NCI-H2081 treated with DMSO at 0.1 percent for 48 hours (cell line): ENCODE data around the gene CRIM1.
"Not testable (repeated sequence)": the region's sequence is repeated elsewhere in the genome, so short reads cannot be mapped to it uniquely, and the experiment has no call there.

Experiments
- DNase-seq: peaks from one replicate; lab custom pipeline; 2025; lab: John Stamatoyannopoulos, UW

CRIM1 gene

DNA sequence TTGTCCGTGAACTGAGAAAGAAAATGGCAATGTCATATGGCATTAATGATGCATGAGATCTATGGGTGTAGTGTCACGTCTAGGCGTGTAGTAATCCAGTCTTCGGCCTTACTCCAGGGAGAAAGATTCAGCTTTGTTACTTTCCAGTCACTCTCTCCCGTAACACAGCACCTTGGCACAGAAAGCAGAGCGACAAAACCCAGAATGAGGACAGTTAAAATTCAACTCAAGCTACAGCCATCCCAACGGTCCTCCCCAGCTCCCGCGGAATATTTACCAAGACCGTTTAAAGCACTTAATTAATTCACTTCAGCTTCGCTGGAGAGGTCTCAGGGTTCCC is 797 bp upstream of the CRIM1 start:
- no peak for DNase-seq

DNA sequence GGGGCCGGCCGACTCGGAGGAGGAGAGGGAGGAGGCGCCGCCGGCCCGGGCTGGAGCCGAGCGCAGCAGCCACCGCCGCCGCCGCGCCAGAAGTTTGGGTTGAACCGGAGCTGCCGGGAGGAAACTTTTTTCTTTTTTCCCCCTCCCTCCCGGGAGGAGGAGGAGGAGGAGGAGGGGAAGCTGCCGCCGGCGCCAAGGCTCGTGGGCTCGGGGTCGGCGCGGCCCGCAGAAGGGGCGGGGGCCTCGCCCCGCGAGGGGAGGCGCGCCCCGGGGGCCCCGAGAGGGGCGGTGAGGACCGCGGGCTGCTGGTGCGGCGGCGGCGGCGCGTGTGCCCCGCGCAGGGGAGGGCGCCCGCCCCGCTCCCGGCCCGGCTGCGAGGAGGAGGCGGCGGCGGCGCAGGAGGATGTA is 316 bp downstream of the CRIM1 start:
- no peak for DNase-seq

DNA sequence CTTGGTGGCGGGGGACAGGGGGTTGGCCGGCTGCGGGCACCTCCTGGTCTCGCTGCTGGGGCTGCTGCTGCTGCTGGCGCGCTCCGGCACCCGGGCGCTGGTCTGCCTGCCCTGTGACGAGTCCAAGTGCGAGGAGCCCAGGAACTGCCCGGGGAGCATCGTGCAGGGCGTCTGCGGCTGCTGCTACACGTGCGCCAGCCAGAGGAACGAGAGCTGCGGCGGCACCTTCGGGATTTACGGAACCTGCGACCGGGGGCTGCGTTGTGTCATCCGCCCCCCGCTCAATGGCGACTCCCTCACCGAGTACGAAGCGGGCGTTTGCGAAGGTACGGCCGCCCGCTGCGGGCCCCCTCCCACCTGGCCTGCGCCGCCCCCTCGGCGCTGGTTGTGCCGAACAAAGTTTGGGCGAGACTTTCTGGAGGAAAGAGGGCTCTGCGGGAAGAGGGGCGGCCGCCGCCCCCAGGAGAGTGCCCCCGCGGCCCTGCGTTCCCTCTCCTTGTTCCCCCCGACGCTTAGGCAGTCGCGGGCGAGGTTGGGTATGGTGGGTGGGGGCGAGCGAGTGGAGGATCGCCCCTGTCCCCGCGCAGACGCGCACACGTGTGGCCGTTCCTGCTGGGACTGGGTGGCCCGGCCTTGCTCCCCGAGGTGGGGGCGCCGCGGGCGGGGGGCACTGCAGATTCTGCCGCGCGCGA is 866 bp downstream of the CRIM1 start:
- no peak for DNase-seq

DNA sequence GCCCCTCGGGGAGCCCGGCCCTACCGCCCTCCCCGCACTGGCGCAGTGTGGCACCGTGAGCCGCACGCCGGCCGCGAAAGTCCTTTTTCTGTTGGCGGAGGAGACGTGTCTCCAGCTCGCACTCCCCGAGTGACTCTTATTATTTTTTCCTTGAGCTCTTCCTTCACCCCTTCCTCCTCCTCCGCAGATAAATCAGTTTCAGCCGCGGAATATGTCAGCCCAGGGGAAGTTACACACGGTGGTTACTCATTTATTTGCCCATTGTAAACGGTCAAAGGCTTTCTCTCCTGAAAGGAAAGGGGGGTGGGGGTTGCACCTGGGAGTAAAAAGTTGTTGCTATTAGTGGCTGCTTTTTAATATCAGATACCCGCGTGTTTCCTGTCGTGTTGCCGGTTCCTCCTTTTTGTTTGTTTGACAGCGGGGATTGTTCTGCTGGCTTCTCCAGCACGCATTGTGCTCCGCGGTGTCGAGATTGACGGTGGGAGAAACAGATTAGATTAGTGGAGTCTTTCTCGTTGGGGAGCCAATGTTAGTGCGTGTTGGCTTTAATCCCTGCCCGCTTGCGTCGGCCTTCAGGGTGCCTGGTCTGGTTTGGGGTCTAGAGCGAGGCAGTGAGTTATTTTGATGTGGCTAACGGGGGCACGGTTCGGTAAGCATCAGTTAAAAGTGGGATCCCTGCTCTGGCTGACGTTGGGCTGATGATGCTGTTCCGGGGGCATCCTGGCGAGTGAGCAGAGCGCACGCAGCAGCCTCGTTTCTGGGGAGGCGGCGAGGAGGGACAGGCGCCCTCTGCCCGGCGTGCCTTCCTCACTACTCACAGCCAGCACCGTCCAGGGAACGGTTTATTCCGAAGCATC is 1.6 kb downstream of the CRIM1 start:
- DNase-seq, result no peak

DNA sequence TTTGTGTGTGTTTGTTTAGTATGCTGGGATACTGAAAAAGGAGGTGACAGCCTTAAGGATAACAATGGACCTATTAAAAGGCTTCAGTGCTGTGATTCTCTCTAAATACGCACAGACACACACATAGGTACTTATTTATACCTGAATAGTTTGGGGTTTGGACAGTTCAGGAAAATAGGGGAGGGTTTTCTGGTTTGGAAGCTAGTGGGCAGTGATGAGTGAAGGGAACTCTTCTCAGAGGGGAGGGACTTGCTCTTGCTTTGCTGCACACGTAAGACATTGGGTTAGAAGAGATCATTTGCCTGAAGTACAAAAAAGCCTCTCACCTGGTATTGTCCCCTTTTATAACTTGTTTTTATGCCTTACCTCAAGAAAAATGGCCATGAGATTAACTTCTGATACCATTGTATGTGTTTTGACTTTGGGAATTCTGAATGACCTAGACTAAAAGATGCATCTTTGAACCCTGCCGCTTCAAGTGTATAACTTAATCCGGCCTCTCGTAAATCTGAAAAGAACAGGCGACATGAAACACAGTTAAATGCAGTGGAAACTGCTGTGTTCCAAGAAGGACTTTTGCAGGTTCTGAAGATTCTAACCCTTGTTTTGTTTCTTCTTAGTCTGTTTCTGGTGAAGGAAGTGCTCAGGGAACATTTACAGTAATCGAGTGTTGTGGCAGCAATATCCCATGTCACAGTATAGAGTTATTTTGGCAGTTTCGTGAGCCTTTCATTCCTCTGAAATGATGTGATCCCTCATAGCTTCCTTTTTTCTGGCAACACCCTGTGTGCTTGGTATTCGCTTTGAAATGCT is 2.5 kb downstream of the CRIM1 start:
- no peak for DNase-seq

GRCh38 chr2:36359067-36359466 is 3.5 kb downstream of the CRIM1 start:
- no peak for DNase-seq

GRCh38 chr2:36360063-36360462 is 4.5 kb downstream of the CRIM1 start:
- DNase-seq, result no peak

- DNase-seq, result no peak
These were observed 5.3 kb downstream of the CRIM1 start for GRCh38 chr2:36360834-36361233.

DNA sequence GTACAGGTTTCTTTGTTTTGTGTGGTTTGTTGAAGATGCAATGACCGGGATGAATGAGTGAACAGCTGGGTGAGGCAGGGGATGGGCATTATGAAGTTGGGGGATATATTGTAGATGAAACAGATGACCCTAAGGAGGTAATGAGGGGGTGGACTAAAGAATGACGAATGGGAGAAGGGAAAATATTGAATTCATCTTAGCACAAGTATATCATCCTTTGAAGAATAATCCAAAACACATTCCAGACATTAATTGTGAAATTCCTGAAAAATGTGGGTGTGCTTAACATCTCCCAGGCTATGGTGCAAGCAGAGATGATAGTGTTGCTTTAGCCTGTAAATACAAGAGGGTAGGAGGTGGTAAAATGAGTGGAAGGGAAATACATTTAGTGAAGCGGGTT is 5.8 kb downstream of the CRIM1 start:
- no peak for DNase-seq

- no peak for DNase-seq
These were observed 6.7 kb downstream of the CRIM1 start for GRCh38 chr2:36362291-36362690.

DNA sequence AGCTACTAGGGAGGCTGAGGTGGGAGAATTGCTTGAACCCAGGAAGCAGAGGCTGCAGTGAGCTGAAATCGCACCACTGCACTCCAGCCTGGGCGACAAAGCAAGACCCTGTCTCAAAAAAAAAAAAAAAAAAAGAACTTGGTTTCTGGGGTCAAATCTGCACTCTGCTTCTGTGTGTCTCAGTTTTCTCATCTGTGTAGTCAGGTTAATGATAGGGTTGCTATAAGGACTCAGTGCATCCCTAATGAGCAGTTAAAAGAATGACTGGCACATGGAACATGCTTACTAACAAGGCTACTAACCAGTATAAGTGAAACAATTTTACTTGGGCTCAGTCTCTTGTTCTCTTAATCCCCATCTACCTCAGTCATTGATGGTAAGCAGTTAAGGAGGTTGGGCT is 7.5 kb downstream of the CRIM1 start:
- DNase-seq, result not testable (repeated sequence)

- no peak for DNase-seq
These were observed 11.0 kb downstream of the CRIM1 start for GRCh38 chr2:36366491-36367120.

DNA sequence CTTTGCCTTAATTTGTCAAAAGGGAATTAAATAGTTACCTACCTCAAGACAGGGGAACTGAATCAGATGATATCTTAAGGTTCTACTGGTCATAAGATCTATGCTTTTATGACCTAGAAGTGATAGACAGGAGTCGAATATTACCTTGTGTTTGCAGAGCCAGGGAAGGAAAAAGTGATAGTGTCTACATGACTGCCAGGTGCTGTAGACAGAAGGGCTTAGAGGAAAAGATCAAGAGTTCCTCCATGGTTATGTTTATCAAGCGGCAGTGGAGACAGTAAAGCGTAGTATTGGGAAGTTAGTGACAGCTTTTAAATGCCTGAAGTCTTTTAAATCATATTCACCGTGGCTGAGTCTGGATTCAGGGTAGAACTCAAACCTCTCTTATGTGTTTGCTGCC is 11.9 kb downstream of the CRIM1 start:
- no peak for DNase-seq

DNA sequence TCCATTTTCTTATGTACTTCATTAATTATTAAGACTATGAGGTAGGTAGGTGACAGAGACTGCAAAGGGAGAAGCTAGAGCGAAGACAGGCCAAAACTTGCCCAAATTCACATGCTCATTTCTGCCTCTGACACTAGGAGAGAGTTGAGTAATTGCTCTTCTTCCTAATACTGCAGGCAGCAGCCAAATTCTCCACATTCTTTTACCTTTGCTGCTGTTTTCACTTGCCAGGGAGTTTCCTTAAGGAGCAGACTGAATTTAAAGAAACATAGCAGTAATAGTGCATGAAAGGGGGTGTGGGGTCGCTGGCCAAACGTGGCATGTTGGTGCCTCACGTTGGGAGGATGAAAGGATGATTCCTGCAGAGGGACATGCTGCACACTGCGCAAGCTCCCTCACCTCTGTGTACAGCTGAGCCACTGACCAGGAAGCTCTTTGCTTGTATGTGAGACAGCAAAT is 12.3 kb downstream of the CRIM1 start:
- DNase-seq, result no peak

DNA sequence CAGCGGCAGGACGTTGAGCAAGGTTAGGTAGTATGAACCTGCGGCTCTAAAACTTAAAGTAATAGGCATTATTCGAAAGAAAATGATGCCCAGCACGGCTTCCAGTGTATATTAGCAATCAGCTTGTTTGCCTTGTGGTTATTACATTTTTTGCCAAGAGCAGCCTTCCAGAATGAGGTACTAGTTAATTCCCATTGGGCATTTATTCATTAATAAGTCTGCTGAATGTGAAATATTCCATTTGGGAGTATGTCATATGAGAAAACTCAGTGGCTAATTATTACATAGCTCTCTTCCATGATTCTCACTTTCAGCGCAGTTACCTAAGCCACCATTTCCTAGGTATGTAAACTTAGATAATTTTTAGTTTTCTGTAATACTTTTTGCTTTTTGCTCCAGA is 12.9 kb downstream of the CRIM1 start:
- DNase-seq, result no peak

DNA sequence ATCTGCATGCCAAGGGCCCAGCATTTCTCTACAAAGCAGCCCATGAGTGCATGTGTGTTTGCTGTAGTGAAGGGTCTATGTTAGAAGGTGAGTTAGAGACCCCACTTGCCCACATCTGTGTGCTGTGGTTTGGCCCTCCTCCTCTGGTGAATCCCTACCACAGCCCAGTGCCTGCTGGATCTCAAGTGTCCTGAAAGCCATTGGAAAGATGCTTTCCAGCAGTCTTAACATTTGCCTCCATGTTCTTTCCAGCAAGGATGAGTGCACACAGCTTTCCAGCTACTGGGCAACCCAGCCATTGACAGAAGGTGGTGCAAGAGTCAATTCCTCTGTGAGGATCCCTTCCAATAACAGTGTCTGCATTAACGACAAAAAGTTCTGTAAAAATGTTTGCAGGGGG is 13.6 kb downstream of the CRIM1 start:
- DNase-seq, result no peak

DNA sequence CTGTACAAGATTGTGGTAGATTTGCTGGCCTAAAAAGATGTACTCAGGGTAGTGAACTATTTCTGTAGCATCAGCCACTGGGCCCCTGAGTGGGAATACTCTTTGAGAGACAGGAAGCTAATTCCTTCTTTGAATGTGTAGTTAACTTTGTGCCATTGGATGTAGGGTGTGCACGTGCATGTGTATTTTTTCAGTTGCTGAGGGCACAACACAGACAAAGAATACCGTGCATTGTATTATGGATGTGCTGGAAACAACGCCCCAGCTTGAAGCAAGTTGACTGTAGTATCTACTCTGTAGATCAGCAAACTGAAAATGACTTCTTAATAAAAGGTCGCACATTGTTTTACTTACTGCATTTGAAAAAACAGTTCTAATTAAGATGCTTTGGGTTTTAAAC is 14.1 kb downstream of the CRIM1 start:
- no peak for DNase-seq

GRCh38 chr2:36370281-36370680 is 14.7 kb downstream of the CRIM1 start:
- DNase-seq, result no peak

GRCh38 chr2:36371070-36371874 is 15.7 kb downstream of the CRIM1 start:
- no peak for DNase-seq

DNA sequence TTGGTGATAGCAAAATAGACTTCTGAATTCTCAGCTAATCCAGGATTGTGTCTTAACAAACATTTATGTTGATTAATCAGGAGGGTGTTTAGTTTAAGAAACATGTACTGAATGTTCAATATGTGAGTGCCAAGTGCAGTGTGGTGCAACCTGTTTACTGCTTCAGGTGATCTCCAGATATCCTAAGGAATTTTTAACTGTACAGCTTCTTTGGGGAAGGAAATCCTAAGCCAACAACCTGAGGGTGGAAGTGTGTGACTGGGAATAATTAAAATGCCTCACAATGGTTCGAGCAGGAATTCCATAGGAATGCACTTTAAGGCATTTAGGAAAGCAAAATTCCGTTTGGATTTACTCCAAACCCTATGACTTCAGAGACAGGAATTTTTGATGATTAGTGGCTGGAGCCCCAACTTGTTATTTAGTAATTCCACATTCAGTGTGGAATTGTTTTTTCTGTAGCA is 16.4 kb downstream of the CRIM1 start:
- no peak for DNase-seq
